HL-60/S4 treated with retinoic acid at 250 ng/mL for 4 days and 3 days (cell line): Measurements from ENCODE around the gene ARFIP1.

ENCODE experiments used
- in situ Hi-C: fragments of 300-500 bp; cut with MboI; formaldehyde crosslinking; loops from 2 replicates; pipeline ENCODE4 v1.7.0; 2022; ENCODE audit warnings: low sequenced_read_pairs

ARFIP1 gene

DNA sequence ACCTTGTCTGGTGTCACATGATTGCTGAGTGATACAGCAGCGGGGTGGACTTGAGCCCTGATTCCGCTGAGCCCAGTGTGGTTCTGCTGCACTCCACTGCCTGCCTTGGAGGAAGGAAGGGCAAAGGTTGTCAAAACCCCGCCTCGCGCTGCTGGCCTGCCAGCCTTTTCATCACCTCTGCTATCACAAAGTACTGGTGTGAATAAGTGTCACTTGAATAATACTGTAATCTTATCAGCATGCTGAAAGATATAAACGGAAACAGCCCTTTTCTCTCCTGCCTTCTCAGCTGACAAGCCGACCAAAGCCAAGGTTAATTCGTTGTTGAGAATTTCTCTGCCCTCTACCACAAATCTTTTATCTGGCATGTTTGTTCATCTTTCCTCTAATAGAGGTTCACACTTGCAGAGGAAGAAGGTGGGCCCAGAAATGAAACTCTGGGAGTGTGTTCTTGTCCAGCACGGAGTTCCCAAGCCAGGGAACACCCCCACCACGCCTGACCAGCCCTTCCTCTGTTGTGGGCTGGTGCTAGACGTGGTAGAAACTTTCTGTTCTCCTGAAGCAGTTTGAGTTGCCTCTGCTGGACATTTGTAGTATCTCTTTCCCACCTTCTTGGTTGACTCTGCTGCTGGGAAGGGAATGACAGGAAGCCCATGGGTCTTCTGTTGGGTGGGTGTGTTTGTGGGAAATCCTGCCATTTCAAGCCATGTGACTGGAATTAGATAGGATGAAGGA lies 177.8 kb downstream of the ARFIP1 start:
- in situ Hi-C loops: no loop called here

DNA sequence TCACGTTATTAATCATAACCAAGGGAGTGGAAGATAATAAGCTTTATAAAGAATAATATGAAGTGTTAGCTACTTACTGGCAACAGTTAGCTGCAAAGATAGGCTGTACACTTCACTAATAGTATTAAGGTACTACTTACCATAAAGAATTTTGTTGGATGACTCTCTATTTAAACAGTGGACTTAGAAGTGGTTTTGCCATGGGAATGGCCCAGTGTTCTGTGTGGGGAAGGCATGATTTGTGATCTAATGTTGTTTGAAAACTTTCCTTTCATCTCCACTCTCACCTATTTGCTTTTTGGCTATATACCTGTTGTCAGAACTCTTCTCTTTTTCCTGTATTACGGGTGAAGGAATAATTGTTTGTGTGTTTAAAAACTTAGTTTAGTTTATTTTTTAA lies 179.3 kb downstream of the ARFIP1 start:
- in situ Hi-C loops: no loop called here

DNA sequence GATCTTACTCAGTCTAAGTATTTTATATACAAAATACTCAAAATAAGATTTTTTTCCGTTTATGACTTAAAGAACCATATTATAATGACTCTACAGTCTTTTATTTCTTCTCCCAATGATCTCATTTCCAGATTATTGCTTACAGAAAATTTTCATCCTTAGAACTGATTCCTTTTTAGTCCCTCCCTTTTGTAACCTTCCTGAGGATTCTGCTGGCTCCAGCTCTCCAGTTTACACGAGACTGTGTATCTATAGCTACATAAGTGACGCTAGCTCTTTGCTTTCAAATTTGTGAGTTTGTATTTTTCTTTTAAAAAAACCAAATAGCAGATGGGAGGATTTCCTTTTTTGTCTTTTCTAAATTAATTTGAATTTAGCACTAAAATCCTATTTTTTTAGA lies 180.3 kb downstream of the ARFIP1 start:
- in situ Hi-C loops: no loop called here

DNA sequence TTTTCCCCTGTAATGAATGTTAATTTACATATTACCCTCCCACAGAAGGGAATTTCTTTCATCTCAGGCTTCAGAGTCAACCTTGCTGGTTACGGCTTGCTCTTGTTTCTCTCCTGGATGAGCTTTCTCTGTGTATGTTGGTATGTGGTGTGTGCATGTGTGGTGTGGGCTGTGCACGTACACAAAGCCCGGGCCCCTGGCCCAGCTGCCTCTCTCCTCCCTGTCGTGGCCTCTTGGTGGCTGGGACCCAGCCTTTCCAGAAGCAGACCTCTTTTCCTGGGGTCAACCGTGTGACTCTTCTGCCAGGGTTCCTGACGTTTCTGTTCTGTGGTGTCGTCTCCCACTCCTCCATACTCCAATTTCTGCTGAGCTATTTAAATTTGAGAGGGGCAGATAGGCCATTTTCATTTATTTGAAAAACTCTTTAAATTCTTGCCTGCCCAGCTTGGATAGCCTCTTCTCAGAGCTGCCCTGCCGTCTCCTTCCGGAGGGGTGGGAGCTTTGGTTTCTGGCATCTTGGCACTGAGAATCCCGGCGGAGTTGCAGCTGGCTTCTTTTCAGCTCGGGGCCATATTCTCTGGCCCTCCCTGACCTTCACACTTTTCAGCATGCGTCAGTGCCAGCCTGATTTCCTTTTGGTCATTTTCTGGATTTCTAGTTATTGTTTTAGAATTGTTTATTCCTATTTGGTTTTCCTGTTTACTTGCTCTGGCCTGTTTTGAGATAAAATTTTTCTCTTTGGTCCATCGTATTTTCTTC lies 181.4 kb downstream of the ARFIP1 start:
- in situ Hi-C loops: no loop called here

DNA sequence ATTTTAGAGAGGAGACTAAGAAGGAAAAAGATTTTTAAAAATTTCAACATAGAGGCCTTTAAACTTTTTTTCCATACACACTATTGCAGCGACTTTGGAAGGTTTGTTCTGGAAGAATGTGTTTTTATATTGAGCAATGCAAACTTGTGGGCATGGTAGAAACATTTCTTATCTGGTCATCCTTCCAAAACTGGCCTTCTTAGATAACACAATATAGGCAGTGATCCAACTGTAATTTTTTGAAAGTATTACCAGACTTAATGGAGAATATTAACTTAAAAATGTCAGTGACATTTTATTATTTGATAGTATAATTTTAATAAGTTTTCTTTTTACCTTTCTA lies 182.0 kb downstream of the ARFIP1 start:
- in situ Hi-C loops: no loop called here
